ENCODE results near the gene GPATCH3.

- TF ChIP-seq POLR2A (IDR thresholded peaks at IDR 0.05) (no peak), CTCF (IDR thresholded peaks at IDR 0.05) (no peak), POLR2AphosphoS5 (IDR thresholded peaks at IDR 0.05) (no peak)
Measured at GRCh38 chr1:26907071-26907917, 7.0 kb upstream of the GPATCH3 start.
